AG20443 (cell line): ENCODE data around the gene UQCC3.
"Not testable (repeated sequence)": the region's sequence is repeated elsewhere in the genome, so short reads cannot be mapped to it uniquely, and the experiment has no call there.

ENCODE experiments used
- DNase-seq: peaks from one replicate; pipeline ENCODE4 v3.0.0; 2012; ENCODE audit warnings: low spot score, mixed read lengths

UQCC3 gene

GRCh38 chr11:62665599-62666258 lies 5.7 kb upstream of the UQCC3 start:
- DNase-seq = peak; percentile 56

- no peak for DNase-seq
Observed at GRCh38 chr11:62666259-62666926, 5.1 kb upstream of the UQCC3 start.

GRCh38 chr11:62667460-62667859 lies 4.0 kb upstream of the UQCC3 start:
- DNase-seq = no peak

GRCh38 chr11:62669420-62670161 lies 1.9 kb upstream of the UQCC3 start:
- no peak for DNase-seq

GRCh38 chr11:62671236-62671607 lies 251 bp upstream of the UQCC3 start:
- DNase-seq = peak; percentile 45

GRCh38 chr11:62673196-62673525 lies 1.7 kb downstream of the UQCC3 start:
- DNase-seq = no peak

GRCh38 chr11:62675415-62675814 lies 3.9 kb downstream of the UQCC3 start:
- not testable (repeated sequence) for DNase-seq

- DNase-seq = no peak
Observed at GRCh38 chr11:62676698-62677097, 5.2 kb downstream of the UQCC3 start.

GRCh38 chr11:62677156-62677555 lies 5.7 kb downstream of the UQCC3 start:
- DNase-seq = no peak

- DNase-seq = no peak
Observed at GRCh38 chr11:62677714-62678113, 6.2 kb downstream of the UQCC3 start.

GRCh38 chr11:62678433-62678769 lies 6.9 kb downstream of the UQCC3 start:
- no peak for DNase-seq

GRCh38 chr11:62678770-62679696 lies 7.6 kb downstream of the UQCC3 start, which contains the start of gene UBXN1:
UBXN1 (minus strand) TSS chr11:62679073; CDS start chr11:62678923, 150 bp downstream.
- DNase-seq = peak; percentile 92

GRCh38 chr11:62680825-62681240 lies 9.4 kb downstream of the UQCC3 start:
- peak; percentile 75 for DNase-seq

- DNase-seq = no peak
Observed at GRCh38 chr11:62682518-62682917, 11.0 kb downstream of the UQCC3 start.

- no peak for DNase-seq
Observed at GRCh38 chr11:62687508-62688396, 16.3 kb downstream of the UQCC3 start.

GRCh38 chr11:62688491-62688890 lies 17.0 kb downstream of the UQCC3 start:
- DNase-seq = no peak

GRCh38 chr11:62689421-62690183 lies 18.1 kb downstream of the UQCC3 start, which contains the start of gene LRRN4CL:
LRRN4CL (minus strand) TSS chr11:62689530; CDS start chr11:62688508, 1,022 bp downstream.
- DNase-seq = peak; percentile 97

GRCh38 chr11:62693624-62694023 lies 22.2 kb downstream of the UQCC3 start:
- not testable (repeated sequence) for DNase-seq

GRCh38 chr11:62694455-62695167 lies 23.1 kb downstream of the UQCC3 start:
- peak; percentile 80 for DNase-seq

- no peak for DNase-seq
Observed at GRCh38 chr11:62702246-62702645, 30.8 kb downstream of the UQCC3 start.
